ENCODE measurements around the gene TCF4.

The TCF4 gene

DNA sequence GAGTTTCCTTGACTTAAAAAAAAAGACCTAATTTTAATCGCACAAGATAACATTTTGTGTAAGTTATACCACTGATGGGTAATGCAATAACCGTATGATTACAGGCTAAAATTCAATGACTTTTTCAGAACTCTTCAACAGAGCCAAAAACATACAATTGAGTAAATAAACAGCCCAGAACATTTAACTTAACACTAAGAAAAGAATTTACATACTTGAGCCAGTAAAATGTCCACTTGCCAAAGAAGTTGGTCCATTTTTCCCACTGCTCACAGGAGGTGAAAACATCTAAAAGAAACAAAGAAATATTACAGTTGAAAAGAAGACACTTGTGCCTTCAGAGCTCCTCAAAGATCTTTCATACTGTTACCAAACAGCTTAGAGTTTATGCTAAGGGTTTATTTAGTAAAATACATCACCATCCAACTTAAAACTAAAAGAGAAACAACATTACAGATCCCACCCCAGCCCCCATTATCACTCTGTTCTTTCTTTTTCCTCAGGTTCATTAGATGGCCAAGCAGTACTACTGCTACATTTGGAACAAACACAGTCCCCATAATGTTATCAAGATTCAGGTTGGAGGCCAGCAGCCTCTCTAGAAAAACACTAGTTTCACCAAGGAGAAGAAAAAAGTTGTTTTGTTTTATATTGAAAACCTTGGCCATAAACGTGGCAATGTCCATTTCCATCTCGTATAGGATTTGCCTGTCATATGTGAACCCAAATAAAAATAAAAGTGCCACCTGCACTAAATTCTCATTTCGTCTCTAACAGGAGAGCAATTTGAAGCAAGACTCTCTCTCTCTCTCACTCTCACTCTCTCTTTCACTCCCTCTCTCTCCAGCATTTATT lies 2.7 kb downstream of the TCF4 start:
- no peak for DNase-seq

DNA sequence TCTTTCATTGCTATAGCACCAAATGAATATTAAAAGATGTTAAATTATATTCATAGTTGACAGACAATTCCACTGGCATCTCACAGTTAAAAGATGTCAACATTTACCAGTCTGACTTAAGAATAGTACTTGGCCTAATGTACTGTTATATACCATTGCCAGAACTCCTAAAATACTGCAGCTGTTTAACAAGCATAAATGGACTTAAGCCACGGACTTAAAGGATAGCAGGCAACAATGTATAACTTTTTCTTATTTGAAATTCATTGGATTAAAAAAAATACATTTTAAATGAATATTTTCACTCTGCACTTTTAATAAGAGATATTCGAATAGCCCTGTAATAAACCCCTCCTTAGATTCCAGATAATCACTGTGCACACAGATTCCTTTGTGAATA lies 3.8 kb downstream of the TCF4 start:
- DNase-seq: no peak

DNA sequence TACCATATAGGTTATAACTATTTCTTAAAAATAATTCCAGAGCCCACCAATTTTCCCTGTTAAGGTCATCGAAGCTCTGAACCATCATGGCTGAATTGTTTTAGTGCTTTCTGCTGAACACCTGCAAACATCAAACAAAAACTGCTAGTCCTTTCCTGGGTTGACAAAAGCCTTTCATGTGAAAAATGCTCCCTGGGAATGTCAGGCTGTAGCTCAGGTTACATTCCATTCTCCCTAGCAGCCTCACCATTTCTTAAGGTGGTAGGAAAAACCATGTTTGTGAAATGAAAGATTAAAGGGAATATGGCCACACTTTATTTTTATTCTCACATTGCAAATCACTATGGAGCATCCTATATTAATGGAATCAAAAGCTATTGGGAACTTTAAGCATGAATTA lies 5.7 kb downstream of the TCF4 start:
- DNase-seq: no peak

DNA sequence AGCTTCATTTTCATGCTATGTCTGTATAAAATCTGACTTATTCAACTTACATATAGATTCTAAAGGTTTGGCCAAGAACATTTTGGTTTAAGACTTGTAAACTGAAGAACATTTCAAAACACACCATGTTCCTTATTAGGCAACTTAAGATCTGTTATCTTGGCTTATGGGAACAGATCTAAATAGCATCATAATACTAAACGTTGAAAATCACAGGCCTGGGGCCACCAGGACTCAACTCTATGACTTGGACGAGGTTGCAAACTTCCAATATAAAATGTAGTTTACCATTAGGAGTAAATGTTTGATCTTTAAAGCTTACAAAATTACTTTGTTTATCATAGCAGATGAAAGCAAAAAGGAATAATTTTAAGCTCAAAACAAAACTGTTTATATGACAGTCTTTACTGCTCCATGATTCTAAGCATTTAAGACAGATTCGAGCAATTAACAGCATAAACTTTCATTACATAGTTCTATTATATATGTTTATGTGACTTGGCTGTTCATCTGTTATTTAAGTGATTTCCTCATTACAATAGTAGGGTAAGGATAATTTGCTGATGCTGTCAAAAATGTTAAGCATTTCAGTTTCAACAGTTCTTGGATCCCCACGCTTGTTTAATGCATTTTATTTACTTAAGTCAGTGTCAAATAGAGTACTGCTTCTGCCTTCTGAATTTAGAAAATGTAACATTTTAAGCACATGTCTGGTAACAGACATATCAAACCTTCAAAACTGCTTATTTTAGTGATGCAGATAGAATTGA lies 8.3 kb downstream of the TCF4 start:
- no peak for DNase-seq

DNA sequence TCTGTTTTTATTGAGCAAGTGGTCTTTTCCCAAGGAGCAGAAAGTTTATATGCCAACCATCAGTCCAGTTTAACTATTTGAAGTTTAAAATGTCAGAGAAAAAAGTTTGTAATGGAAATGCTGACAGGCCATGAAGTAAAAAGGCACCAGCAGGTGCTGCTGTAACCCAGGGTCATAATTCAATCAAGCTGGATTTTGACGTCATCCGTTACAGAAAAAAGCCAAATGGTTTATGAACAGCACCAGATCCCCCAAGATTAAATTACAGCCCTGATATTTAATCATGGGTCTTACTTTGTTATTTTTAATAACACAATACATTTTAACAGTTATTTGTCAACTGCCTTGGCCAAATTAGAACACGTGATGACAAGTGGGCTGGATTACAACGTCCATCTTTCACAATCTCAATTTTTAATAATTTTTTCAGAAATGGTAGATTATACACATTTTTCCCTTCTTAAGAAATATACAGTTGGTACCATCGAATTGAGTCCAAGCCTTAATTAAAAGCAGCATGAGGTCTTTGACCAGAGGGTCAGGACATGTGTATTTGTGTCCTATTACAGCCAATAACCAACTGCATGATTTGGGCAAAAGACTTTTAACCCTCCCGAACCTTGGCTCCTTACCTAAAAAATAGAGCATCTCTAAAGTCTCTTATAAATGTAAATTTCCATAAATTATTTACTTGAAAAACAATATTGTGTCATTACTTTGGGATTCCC lies 10.0 kb downstream of the TCF4 start:
- no peak for DNase-seq

DNA sequence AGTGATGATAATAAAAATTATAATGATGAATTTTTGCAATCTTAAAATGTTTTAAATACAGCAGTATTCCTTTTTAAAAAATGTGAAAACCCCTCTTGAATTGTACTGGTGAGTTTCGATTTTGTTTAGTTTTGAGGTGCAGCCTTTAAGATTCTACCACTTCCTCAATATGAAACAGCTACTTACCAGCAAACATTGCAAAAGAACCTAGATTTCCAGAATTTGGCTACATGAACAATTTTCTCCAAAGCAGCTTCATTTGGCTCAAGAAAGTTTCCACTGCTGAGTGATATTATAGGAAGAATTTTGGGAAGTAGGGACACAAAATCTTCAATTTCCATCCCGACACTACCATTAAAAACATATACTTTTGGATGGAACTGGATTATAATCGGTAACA lies 12.0 kb downstream of the TCF4 start:
- no peak for DNase-seq

DNA sequence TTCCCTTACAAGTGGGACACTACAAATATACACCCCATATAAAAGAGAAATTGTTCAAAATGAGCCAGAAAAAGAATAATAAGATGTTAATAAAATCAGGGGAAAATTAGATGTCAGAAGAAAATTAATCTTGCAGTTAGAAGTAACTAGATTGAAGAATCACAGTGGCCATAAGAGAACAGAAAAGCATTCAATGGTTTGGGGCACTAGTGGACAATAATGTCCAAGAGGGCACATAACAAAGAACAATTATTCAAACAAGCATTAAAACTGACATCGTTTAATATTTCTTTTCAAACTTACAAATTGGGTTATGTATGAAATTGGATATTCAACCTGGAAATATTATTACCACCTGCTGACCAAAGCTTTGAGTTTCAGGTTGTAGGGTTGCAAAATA lies 12.9 kb downstream of the TCF4 start:
- DNase-seq: no peak

DNA sequence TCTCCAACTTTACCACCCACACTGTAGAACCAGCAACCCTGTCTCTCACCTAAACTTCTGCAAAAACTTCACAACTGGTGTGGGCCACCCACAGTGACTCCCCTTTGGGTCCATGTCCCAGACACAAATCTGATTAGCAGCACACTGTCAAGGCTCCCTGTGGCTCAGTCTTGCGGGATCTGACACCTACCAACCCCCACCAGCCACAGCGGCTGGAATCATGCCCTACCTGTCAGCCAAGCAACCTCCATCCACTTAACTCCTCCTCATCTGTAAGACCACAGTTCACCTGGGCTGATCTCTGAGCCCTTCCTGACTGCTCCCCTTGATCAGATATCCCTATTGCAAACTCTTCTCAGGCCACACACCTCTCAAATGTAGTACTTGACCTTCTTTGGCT lies 14.6 kb downstream of the TCF4 start:
- DNase-seq: no peak

DNA sequence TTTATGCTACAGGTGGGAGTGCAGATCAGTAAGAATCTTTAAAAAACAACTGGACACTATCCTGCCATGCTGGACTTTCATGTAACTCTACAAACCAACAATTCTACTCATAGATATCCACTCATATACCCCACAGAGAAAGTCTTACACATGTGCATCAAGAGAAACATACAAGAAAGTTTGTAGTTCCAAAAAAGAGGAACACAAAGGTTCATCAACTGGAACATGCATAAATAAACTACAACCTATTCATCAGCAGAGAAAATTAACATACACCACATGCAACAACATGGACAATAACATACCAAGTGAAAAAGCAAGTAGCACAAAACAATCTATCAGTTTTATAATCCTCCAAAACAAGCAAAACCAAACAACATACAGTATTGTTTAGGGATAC lies 17.0 kb downstream of the TCF4 start:
- DNase-seq: no peak

DNA sequence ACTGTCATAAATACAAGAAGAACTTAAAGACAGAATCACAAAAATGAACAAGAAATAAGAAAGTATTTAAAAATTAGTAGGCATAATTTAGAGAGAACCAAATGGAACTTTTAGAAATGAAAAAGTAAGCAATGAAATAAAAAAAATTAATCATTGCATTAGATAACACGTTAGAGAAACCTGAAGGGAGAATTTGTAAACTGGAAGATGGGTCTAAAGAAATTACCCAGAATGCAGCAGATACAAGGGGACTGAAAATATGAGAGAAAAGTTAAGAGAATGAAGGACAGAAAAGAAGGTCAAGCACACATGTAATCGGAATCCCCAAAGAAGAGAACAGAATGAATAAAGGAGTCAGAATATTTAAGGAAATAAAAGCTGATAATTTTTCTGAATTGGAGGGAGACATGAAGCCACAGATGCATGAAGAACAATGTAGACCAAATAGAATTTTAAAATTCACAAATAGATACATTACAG lies 21.5 kb downstream of the TCF4 start:
- no peak for DNase-seq

DNA sequence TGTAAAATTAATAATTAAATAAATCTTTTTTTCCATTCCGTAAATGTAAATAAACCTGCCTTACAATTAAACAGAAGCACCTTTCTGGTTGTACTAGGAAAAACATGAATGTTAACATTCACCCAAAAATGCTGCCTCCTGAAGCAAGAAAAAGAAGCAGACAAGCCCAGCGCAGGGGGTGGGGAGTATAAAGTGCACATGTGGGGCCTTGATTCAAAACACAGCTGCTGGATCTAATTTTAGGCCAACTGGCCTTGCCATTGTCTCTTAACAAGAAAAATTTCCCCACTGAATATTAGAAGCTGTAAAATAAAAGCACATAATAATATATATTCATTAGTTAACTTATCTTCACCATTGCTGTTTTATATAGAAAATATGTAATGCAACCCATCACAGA lies 28.3 kb downstream of the TCF4 start:
- DNase-seq: no peak

DNA sequence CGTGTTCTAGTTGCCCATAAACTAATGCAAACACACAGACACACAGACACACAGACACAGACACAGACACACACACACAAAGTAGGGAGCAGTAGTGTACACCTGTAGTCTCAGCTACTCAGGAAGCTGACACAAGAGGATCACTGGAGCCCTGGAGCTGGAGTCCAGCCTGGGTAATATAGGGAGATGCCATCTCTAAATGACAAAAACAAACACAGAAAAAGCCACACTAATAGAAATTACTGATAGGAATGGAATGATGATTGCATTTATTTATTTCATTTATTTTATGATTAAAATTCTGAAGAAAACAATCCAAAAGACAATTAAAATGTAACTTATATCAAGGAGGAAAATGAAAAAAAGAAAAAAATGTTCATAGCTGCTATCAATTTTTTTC lies 30.8 kb downstream of the TCF4 start:
- no peak for DNase-seq

DNA sequence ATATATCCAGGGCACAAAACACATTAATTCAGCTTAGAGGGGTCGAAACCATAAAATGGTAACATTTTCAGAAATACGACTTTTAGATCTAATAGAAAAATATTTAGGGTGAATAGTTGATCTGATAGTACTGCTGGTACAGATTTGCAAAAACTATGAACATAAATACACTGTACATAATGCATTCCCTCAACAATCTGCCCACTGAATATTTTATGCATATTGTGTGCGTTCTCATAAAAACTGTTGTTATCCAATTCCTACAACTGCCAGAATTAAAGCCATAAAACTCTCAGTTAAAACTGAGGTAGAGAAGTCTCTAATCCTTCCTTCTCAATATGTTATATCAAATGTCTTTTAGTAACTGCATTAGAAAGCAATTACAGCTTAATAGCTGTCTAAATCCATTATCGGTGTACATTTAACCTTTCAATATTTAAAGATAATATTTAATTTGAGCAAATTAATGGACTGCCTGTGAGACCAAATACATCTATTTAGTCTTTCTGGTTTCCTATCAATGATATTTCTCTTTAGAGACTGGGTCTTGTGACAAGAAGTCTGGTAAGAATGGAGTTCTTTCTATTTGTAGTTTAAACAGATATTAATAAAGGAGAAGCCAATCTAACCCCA lies 32.5 kb downstream of the TCF4 start:
- DNase-seq: no peak

DNA sequence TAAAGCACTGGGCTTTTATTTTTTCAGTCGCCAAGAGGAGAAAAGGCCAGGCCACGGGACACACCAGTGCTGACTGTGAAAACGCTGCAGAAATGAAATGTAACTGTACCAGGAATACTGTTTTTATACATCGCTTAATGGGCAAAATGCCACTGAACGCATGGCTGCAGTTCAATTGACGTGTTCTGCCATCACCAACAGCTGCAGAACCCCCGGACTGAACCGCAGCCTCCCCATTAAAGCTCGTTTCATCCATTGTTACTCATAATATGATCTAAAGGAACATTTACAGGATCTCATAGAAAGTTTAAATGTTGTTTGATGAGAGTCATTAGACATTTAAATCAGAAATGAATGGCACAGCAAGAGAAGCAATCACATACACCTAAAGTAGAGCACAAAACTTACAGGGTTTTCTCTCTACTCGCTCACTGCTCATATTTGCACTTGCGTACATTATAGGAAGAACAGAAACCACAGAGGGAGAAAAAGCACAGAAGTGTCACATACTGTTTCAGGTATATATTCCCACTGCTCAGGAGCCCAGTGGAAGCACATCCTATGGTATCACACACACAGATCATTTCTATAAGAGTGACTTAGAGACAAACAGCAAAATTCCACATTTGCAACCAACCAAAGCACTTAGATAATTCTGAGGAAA lies 35.3 kb downstream of the TCF4 start:
- no peak for DNase-seq

DNA sequence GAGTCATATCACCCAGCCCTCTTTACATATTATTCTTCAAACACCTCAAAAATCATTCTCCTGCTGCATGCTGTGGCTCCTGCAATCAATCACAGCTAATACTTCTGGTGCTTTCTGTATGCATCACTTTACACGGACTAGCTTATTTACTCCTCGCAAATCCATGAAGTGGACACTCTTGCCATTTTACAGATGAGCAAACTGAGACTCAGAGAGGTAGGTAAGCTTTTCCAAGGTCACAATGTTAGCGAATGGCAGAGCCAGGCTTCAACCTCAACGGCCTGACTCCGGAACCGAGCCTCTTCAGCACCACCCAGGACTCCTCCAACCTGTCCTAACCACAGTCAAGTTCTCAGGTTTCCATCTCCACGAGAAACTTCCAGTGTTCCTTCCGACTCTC lies 36.8 kb downstream of the TCF4 start:
- no peak for DNase-seq

DNA sequence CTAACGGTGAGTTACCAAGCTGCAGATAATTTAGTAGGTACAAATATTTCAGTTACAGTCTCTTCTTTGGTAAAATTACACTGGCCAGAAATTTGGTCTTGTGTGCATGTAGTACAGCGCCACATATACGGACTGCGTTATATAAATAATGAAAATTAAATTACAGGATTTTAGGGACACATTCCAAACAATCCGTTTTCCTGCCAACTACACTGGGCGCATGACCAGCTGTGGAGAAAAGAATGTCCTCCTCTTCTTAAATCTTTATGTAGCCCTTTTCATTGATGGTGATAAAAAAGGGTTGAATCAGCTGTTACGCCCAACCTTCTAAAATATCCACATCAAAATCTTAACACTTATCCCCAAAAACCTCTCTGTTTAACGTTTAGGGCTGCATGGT lies 37.5 kb downstream of the TCF4 start:
- DNase-seq: no peak

DNA sequence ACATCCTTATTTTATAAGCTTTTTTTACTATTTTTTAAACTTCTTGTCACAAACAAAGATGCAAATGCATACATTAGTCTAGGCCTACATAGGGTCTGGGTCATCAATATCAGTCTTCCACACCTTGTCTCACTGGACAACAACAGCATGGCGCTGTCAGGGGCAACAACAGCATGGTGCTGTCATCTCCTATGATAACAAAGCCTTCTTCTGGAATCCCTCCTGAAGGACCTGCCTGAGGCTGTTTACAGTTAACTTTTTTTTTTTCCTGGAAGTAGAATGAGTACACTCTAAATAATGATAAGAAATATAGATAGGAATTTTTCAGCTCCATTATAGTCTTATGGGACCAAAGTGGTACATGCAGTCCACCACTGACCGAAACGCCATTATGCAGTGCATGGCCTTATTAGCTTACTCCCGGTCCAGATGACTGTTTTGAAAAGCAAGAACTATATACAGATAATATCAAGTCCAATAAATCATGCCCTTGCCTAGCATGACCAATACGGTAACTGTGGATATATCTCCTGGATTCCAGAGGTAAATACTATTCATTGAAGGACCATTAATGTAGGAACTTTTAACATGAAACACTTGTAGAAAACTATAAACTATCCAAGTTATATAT lies 38.4 kb downstream of the TCF4 start:
- no peak for DNase-seq

DNA sequence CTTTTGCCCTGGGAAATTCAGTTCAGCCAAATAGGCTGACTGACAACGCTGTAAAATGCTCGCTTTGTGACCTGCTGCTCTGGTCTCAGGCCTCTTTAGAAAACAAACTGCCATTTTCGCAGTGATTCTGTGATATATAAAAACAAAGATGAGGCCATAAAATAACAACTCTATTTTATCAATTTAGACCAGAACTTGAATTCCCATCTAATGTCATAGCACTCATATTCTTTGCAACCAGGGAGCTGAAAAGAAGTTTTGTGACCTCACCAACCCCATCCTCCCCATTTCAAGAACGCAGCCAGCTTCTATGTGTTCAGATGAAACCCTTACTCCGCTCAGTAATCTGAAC lies 40.3 kb downstream of the TCF4 start:
- DNase-seq: no peak

DNA sequence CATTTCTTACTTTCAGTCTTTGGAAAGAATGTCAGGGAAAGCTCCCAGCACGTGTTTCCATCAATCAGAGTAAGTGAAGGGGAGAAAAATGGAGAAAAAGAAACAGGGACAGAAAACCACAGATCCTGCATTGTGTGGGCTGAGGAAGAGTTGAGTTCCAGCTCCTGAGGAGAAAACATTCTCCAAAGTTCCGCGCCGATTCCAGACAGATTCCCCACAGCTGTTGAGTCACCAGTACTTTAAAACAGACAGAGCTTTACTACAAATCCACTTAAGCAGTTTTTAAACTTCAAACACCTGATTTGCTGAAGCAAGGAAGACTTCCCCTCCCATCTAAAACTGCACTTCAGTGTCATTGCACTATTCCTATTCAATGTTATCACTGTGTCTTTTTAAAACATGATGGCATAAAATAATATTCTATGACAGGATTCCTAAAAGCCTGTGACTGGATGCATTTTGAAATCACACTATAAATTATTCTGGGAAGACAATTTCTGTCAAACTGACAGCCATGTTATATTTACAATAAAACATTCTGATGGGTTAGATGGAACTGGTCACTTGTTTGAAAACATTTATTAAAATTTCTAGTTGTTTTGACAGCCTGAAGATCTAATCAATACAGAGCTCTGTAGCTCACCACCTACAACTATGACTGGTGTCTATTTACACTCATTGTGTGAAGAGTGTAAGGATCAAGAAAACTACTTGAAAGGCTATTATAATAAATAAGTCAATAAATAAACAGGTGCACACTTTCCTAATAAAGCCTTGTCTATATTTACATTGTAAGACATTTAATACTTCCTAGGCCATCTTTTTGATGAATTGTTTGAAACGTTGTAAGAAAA lies 40.9 kb downstream of the TCF4 start:
- DNase-seq: no peak

DNA sequence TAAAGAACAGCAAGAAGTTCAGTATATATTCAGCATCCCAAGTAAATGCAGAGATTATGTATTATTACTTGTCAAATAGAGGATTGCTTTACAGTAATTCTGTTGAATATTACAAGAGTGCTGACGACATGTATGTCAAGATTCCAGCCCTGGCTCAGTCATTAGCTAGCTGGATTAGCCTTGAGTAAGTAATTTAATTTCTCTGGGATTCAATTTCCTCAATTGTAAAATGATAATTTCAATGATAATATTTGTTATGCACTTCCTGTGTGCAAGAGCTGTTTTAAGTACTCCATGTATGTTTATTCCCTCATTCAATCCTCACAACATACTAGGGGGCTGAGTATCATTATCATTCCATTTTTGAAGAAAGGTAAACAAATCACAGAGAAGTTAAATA lies 44.0 kb downstream of the TCF4 start:
- DNase-seq: no peak

DNA sequence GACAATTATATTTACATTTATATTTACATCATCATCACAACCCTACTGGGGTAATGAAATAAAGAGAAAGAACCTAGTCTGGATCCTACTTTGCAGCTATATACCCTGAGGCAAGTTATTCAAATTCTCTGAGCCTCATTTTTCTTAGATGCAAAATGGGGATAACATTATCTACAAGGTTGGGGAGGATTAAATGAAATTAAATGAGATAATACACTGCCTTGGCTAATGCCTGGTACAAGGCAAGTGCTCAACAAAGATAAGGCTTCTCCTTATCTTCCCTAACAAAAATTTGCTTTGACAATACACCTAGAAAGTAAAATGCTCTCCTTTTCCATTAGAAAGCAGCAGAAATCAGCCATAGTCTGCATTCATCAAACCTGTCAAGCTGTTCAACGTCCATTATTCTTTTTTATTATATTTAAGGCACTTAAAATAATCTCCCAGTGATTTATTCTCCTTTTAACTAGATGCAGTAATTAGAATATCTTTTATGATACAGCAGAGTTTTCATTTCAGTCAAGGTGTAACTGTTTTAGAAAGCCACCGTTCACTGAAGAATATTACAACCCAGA lies 44.8 kb downstream of the TCF4 start:
- DNase-seq: no peak

Data from cerebellar nuclear complex (tissue), 1 donor.